Activated CD4-positive, alpha-beta T cell treated with anti-CD3 and anti-CD28 coated beads for 48 hours (primary cell): ENCODE results near the gene VHLL.

Source experiments
- DNase-seq: peaks from one replicate; pipeline ENCODE4 v3.0.0-alpha.2; 2020

VHLL gene

GRCh38 chr1:156289857-156290256 lies 9.2 kb downstream of the VHLL start:
- DNase-seq, result no peak

- no peak for DNase-seq
Observed at GRCh38 chr1:156286061-156286460, 13.0 kb downstream of the VHLL start.

GRCh38 chr1:156285437-156285836 lies 13.7 kb downstream of the VHLL start:
- no peak for DNase-seq

- no peak for DNase-seq
Observed at GRCh38 chr1:156284757-156285156, 14.3 kb downstream of the VHLL start.

GRCh38 chr1:156284112-156284511 lies 15.0 kb downstream of the VHLL start, which contains the start of gene TMEM79:
TSS of gene TMEM79 (plus strand) at chr1:156284325. CDS start at chr1:156285227, 902 bp downstream.
- DNase-seq, result no peak

GRCh38 chr1:156283521-156283920 lies 15.6 kb downstream of the VHLL start:
- no peak for DNase-seq

GRCh38 chr1:156282479-156283222 lies 16.5 kb downstream of the VHLL start, which contains the start of gene SMG5:
TSS of gene SMG5 (minus strand) at chr1:156282825. CDS start at chr1:156282680, 145 bp downstream.
- DNase-seq, result peak; percentile 97

- DNase-seq, result peak; percentile 47
Observed at GRCh38 chr1:156281693-156282478, 17.2 kb downstream of the VHLL start.

- peak; percentile 73 for DNase-seq
Observed at GRCh38 chr1:156281281-156281680, 17.8 kb downstream of the VHLL start.

- DNase-seq, result no peak
Observed at GRCh38 chr1:156279837-156280236, 19.3 kb downstream of the VHLL start.

- no peak for DNase-seq
Observed at GRCh38 chr1:156276966-156277381, 22.1 kb downstream of the VHLL start.

GRCh38 chr1:156276532-156276931 lies 22.6 kb downstream of the VHLL start:
- no peak for DNase-seq

GRCh38 chr1:156270314-156270713 lies 28.8 kb downstream of the VHLL start:
- DNase-seq, result no peak

- DNase-seq, result no peak
Observed at GRCh38 chr1:156268336-156268735, 30.8 kb downstream of the VHLL start.

GRCh38 chr1:156266051-156266450 lies 33.1 kb downstream of the VHLL start:
- no peak for DNase-seq

- DNase-seq, result no peak
Observed at GRCh38 chr1:156263288-156263655, 35.8 kb downstream of the VHLL start.

GRCh38 chr1:156262461-156263287 lies 36.4 kb downstream of the VHLL start:
- no peak for DNase-seq

GRCh38 chr1:156260896-156261295 lies 38.2 kb downstream of the VHLL start:
- no peak for DNase-seq

- no peak for DNase-seq
Observed at GRCh38 chr1:156259805-156260204, 39.3 kb downstream of the VHLL start.

GRCh38 chr1:156258859-156259258 lies 40.2 kb downstream of the VHLL start:
- no peak for DNase-seq

- DNase-seq, result no peak
Observed at GRCh38 chr1:156257711-156258110, 41.4 kb downstream of the VHLL start.

GRCh38 chr1:156253634-156254033 lies 45.5 kb downstream of the VHLL start:
- DNase-seq, result no peak

- no peak for DNase-seq
Observed at GRCh38 chr1:156251527-156251926, 47.6 kb downstream of the VHLL start.
